Progenitor cell of endocrine pancreas (in vitro differentiated cells): ENCODE measurements around the gene SLC35B2. TPM values are rescaled to one million over a fixed set of nuclear protein-coding genes. Genes with fewer than 3 reads are reported as not detected.

Source experiments
- DNase-seq: peaks from one replicate; pipeline ENCODE4 v3.0.0; 2021; ENCODE audit warnings: low spot score; ENCODE audit not compliant: unreplicated experiment
- H3K27ac Mint-ChIP-seq: 2 replicates; pipeline ENCODE4 v1.8.0; 2021; ENCODE audit warnings: mild to moderate bottlenecking, moderate library complexity, mixed read lengths
- H3K27me3 Mint-ChIP-seq: 2 replicates; pipeline ENCODE4 v1.8.0; 2021; ENCODE audit warnings: mixed read lengths
- H3K36me3 Mint-ChIP-seq: 2 replicates; pipeline ENCODE4 v1.8.0; 2022; ENCODE audit warnings: mixed read lengths; ENCODE audit not compliant: insufficient read depth
- H3K4me1 Mint-ChIP-seq: 2 replicates; pipeline ENCODE4 v1.8.0; 2021; ENCODE audit warnings: low read depth, mixed read lengths
- H3K4me3 Mint-ChIP-seq: 2 replicates; pipeline ENCODE4 v1.8.0; 2021; ENCODE audit warnings: low read depth, mild to moderate bottlenecking, moderate library complexity, mixed read lengths
- H3K9me3 Mint-ChIP-seq: 2 replicates; pipeline ENCODE4 v1.8.0; 2021; ENCODE audit warnings: low read depth, mixed read lengths
- long read RNA-seq: library from polyadenylated mRNA; unstranded; transcript quantifications from one replicate; pipeline ENCODE4 v2.0.0, GENCODE V29; 2020
- total RNA-seq: library from RNA; stranded (reverse); gene quantifications from 2 replicates; pipeline ENCODE4 v1.2.1, GENCODE V29; 2021
- TF ChIP-seq, protein P1 (sequence below): fragments of 200-600 bp; sonication (generic); IDR thresholded peaks from one replicate; pipeline ENCODE4 v1.5.0; 2021; ENCODE audit warnings: antibody characterized with exemption, mild to moderate bottlenecking; ENCODE audit not compliant: unreplicated experiment

SLC35B2 gene, protein sequence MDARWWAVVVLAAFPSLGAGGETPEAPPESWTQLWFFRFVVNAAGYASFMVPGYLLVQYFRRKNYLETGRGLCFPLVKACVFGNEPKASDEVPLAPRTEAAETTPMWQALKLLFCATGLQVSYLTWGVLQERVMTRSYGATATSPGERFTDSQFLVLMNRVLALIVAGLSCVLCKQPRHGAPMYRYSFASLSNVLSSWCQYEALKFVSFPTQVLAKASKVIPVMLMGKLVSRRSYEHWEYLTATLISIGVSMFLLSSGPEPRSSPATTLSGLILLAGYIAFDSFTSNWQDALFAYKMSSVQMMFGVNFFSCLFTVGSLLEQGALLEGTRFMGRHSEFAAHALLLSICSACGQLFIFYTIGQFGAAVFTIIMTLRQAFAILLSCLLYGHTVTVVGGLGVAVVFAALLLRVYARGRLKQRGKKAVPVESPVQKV
- 45.9 and 50.3 TPM in 2 replicates for total RNA-seq
- long read RNA-seq, transcript SLC35B2-202 (4 exons, 2,043 nt): major isoform, 71 of 104 reads
- long read RNA-seq, transcript SLC35B2-207 (4 exons, 2,063 nt): minor isoform, 12 of 104 reads
- long read RNA-seq, partial matches to known transcripts: 10 of 104 reads
- long read RNA-seq, other reads (novel, unspliced or antisense): 9 of 104 reads

DNA sequence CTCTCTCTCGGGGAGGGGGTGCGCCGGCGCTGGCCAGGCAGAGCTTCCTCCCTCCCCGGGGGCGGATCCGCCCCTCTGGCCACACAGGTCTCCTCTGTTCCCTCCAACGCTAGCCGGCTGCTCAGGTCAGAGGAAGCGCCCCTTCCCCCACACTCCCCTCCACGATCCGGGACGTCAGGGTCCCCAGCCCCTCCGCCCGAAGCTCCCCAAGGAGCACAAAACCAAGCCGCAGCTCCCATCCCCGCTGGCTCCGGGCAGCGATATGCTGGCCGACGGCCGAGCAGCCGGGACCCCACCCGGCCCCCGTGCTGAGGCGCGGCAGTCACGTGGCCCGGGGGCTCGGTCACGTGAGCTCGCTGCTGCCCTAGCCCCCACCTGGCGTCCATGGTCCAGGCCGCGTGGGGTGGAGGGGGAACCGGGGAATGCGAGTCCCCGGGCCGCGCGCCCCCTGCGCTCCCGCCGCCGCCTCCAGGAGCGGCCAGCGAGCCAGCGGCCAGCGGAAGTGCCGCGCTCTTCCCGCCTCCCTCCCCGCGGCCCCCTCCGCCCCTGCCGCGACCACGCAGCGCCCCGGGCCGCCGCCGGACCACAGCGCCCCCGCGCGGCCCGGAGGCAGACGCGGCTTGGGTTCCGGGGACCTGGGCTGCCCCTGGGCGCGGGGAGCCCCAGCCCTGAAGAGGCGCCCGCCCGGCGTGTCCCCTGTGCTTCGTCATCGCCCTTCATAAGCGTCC lies at the start of gene SLC35B2:
Gene SLC35B2 (minus strand): TSS at position 504 of the 728 bp plus-strand sequence. CDS start 118 bp downstream, at position 386.
- peaks cover 28% of the 10 kb centered on the region for H3K4me1 Mint-ChIP-seq
- peak within 1 kb of the TSS; percentile 92 for H3K27ac Mint-ChIP-seq
- TF ChIP-seq, protein P1, sequence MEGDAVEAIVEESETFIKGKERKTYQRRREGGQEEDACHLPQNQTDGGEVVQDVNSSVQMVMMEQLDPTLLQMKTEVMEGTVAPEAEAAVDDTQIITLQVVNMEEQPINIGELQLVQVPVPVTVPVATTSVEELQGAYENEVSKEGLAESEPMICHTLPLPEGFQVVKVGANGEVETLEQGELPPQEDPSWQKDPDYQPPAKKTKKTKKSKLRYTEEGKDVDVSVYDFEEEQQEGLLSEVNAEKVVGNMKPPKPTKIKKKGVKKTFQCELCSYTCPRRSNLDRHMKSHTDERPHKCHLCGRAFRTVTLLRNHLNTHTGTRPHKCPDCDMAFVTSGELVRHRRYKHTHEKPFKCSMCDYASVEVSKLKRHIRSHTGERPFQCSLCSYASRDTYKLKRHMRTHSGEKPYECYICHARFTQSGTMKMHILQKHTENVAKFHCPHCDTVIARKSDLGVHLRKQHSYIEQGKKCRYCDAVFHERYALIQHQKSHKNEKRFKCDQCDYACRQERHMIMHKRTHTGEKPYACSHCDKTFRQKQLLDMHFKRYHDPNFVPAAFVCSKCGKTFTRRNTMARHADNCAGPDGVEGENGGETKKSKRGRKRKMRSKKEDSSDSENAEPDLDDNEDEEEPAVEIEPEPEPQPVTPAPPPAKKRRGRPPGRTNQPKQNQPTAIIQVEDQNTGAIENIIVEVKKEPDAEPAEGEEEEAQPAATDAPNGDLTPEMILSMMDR: peak; percentile 82
- no peaks in the 10 kb centered on the region for H3K27me3 Mint-ChIP-seq
- peak within 1 kb of the TSS; percentile 91 for H3K4me3 Mint-ChIP-seq
- no peaks in the 10 kb centered on the region for H3K9me3 Mint-ChIP-seq
- peak; percentile 65 for DNase-seq
- peaks cover 24% of the 10 kb centered on the region for H3K36me3 Mint-ChIP-seq

DNA sequence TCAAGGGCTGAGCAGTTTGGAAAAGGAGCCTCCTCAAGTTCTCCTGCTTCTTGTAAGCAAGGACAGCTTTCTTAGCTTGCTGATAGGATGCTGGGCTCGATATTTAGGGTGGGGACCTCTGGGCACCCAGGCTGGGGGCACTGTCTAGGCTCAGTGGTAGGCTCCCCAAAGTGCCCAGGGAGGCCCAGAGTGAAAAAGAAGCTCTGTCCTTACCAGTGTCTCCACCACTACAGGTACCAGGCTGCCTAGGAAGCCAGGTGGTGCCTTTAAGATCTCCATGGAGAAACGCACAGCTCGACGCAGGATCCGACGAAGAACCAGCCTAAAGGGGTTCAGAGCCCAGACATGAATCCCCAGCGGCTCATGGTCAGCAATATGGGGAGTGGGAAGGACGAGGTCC lies 49.4 kb upstream of the SLC35B2 start:
- Mint-ChIP-seq H3K4me1 (peaks cover 7% of the 10 kb centered on the region), H3K36me3 (peaks cover 21% of the 10 kb centered on the region), H3K27me3 (no peaks in the 10 kb centered on the region), H3K9me3 (no peaks in the 10 kb centered on the region), H3K4me3 (no peak overlapping the region), H3K27ac (no peak overlapping the region)
- no peak for DNase-seq
- TF ChIP-seq, protein P1: no peak

DNA sequence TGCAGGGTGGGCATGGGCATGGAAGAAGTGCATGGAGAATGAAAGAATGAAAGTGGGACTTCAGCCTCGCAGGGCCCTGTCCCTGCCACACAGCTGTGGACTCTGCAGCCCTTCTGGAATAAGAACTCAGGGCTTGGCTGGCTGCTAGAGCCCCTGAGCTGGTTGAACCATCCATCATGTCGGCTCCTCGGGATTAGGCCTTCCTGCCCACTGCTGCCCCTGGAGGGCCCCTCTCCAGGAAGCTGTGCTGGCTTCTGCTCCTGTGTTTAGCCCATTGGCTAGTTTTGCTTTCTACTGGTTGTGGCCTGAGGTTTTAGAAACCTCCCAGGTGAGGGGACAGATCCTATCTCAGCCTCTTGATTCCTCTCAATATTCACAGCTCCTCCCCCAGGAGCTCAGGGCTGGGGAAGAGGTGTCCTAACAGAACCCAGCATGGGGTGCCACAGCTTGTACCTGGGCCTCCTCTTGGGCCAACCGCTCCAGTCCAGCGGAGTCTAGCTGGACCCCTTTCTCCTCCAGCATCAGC lies 47.9 kb upstream of the SLC35B2 start:
- Mint-ChIP-seq H3K4me3 (no peak overlapping the region), H3K27ac (no peak overlapping the region), H3K27me3 (no peaks in the 10 kb centered on the region), H3K9me3 (no peaks in the 10 kb centered on the region), H3K36me3 (peaks cover 26% of the 10 kb centered on the region), H3K4me1 (peaks cover 6% of the 10 kb centered on the region)
- TF ChIP-seq, protein P1: no peak
- DNase-seq: no peak

DNA sequence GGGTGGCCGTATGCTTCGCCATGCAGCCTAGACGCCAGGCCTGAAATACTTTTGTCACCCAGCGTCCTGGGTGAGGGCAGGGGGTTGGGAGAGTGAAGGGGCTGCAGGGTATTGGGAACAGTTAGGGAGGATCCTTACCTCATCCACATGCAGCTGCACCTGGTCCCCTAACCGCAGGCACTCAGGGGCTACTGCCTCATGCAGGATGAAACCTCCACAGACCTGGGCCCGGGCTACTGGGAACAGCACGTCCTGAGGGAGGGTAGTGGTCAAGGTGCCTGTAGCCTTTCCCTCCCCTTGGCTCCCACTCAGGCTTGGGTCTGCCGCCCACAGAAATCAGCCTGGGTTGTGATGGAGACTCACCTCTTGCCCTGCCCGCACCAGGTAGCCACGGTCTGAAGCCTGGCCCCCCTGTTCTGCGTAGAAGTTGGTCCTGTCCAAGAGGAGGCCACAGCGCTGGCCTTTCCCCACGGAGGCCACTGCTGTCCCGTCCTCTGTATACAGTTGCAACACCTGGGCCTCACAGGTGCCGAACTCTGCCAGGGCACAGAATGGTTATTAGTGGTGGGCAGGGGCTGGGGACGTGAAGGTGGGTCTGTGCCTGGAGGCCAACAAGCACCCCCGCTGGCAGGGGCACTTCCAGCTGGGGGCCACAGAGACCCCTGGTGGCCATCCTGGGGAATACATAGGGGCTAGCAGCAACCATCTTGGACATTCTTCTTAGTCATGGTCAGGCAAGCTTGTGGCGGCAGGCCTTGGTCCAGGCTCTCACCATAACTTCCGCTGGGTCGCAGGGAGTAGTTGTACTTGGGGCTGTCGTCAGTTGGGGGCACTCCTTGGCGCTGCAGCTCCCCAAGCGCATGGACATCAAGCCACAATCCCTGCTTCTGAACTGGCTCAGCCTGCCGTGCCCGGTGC lies 47.2 kb upstream of the SLC35B2 start:
- Mint-ChIP-seq H3K27me3 (no peaks in the 10 kb centered on the region), H3K36me3 (peaks cover 23% of the 10 kb centered on the region), H3K9me3 (no peaks in the 10 kb centered on the region), H3K4me3 (no peak overlapping the region), H3K4me1 (no peaks in the 10 kb centered on the region), H3K27ac (no peak overlapping the region)
- TF ChIP-seq, protein P1: peak; percentile 71
- DNase-seq: no peak
